GM20000 (cell line): ENCODE measurements around the gene SPATS2.

Source experiments
- DNase-seq: peaks from one replicate; pipeline ENCODE4 v3.0.0; 2012; ENCODE audit warnings: low spot score
- TF ChIP-seq, protein P1 (sequence below): IDR thresholded peaks from 2 replicates; pipeline ENCODE4 v1.5.1; 2012; ENCODE audit warnings: mild to moderate bottlenecking, control low read depth; ENCODE audit errors: extremely low read depth, missing control alignments

SPATS2 gene

DNA sequence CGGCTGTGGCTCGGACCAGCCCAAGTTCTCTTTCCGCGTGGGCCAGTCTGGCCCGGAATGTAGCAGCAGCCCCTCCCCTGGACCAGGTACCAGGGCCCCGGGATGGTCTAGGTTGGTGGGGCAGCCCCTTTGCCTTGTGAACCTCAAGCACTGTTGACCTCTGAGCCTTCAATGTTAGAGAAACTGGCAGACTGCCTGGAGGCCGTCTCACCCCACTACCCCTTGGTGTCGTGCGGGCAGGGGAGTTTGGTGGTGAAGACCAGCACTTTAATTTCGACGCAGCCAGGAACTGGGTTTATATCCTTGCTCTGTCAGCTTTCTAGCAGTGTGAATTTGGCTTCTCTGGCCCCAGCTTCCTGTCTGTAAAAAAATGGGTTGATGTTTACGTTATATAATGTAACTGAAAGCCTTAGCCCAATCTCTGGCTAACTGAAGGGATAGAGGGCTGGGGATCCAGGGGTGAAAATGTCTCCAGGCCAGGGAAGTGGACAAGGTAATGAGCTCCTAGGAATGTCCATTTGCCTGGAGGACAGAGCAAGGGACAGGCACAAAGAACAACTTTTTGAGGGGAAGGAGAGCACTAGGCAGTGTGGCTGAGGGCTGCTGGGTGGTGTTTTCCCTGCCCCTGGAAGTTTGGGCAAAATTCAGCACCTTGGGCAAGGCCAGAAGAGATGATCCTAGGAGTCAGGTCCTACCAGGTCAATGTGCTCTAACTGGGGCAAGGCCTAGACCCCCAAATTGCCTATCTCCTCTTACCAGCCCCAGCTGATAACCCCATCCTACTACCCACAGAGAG is 189.3 kb downstream of the SPATS2 start:
- TF ChIP-seq, protein P1, sequence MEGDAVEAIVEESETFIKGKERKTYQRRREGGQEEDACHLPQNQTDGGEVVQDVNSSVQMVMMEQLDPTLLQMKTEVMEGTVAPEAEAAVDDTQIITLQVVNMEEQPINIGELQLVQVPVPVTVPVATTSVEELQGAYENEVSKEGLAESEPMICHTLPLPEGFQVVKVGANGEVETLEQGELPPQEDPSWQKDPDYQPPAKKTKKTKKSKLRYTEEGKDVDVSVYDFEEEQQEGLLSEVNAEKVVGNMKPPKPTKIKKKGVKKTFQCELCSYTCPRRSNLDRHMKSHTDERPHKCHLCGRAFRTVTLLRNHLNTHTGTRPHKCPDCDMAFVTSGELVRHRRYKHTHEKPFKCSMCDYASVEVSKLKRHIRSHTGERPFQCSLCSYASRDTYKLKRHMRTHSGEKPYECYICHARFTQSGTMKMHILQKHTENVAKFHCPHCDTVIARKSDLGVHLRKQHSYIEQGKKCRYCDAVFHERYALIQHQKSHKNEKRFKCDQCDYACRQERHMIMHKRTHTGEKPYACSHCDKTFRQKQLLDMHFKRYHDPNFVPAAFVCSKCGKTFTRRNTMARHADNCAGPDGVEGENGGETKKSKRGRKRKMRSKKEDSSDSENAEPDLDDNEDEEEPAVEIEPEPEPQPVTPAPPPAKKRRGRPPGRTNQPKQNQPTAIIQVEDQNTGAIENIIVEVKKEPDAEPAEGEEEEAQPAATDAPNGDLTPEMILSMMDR: no peak
- no peak for DNase-seq

DNA sequence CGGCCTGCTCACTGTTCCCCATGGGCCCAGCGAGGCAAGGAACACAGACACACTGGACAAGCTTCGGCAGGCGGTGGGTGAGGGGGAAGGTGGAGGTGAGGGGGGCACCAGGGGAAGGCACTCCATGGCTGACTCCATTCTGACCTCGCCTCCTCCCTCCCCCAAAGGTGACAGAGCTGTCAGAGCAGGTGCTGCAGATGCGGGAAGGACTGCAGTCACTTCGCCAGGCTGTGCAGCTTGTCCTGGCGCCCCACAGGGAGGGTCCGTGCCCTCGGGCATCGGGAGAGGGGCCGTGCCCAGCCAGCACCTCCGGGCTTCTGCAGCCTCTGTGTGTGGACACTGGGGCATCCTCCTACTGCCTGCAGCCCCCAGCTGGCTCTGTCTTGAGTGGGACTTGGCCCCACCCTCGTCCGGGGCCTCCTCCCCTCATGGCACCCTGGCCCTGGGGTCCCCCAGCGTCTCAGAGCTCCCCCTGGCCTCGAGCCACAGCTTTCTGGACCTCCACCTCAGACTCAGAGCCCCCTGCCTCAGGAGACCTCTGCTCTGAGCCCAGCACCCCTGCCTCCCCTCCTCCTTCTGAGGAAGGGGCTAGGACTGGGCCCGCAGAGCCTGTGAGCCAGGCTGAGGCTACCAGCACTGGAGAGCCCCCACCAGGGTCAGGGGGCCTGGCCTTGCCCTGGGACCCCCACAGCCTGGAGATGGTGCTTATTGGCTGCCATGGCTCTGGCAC is 190.1 kb downstream of the SPATS2 start:
- DNase-seq: no peak
- TF ChIP-seq, protein P1: no peak

DNA sequence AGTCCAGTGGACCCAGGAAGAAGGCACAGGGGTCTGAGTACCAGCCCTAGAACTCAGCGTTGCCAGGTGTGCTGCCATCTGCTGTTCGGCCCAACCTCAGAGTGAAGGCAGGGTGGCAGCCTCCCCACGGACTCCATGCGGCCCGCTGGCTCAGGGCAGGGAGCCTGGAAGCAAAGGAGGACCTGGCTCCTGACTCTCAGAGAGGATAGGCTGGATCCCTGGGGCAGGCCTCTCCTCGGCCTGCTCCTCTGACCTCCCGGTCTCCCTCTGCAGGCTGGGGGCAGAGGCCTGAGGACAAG is 190.6 kb downstream of the SPATS2 start:
- no peak for DNase-seq
- TF ChIP-seq, protein P1: no peak

DNA sequence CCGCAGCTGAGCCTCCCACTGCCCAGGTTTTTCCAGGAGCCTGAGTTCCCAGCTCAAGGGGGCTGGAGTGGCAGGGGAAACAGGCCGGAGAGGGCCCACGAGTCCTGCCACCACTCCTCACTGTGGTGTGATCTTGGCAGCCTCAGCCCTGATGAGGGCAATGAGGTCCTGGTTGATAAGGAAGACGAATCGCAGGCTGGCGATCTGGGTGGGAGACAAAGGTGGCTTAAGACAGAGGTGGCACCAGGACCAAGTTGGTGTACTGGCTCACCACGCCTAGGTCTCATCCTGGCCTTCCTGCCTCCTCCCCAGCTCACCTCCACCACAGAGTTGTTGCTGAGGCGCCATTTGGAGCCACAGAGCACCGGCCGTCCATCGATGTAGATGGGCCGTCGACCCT is 191.3 kb downstream of the SPATS2 start:
- TF ChIP-seq, protein P1: no peak
- DNase-seq: no peak

DNA sequence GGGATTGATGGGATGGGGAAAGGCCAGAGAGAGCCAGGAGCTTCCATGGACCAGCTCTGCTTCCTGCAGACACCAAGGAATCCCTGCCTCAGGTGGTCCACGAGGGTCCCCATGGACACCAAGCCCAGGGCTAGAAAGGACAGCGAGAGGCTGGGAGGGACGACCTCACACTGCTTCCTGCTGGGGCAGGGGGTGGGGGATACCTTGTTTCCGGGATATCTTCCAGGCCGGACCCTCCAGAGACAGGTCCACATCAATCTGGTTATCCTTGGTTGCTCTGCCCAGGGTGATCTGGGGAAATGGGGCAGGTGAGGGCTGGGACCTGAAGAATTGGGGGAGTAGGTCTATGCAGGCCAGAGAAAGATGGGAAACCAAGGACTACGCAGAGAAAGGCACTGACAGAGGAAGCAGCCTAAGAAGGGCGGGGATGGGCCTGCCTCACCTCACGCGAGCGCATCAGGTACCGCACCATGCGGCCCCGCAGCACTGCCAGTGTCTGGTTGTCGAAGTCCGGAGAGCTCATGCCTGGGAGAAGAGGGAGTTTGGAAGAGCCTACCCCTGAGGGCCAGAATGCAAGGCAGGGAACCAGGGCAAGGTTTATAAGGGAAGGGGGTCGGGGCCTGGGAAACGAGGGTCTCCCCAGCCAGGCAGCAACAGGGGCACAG is 191.9 kb downstream of the SPATS2 start:
- TF ChIP-seq, protein P1: no peak

DNA sequence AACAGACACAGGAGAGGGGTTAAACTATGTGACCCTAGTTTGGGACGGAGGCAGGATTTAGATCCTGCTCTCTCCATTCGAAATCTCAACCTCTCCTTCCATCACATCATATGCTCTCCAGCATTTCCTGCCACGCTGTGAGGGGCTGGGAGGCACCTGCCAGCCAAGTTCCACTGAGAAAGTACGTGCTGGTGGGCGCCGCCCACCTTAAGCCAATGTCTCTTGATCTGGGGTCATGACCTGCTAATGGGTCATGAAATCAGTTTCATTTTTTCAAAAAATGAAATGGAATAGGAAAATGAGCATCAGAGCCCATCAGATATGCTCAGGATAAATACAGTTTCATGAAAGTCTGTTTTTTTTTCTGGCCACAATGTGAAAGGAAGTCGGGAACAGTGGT is 193.4 kb downstream of the SPATS2 start:
- TF ChIP-seq, protein P1: no peak
- DNase-seq: no peak

More for the DNA sequence above, 191.9 kb downstream of the SPATS2 start:
- DNase-seq: no peak

DNA sequence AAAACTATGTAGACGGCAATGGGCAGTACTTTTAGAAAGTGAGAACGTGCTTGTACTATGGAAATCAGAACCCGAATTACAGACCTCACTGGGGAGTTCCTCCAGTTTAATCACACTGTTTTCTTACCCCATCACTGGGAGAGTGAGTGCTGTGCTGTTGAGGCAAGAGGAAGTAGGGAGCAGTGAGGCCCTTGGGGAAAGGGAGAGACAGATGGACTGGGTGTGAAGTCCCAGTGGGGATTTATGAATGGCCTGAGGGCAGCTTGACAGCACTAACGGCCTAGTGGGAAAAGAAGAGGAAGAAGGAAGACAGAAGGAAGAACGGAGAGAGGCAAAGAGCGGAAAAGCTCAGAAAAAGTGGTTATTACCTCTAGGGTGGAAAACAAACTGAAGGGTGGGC is 195.0 kb downstream of the SPATS2 start:
- DNase-seq: no peak
- TF ChIP-seq, protein P1: no peak
